Adrenal gland (tissue), 12 donors: ENCODE measurements around the gene CHRM5. TPM values are rescaled to one million over a fixed set of nuclear protein-coding genes. Genes with fewer than 3 reads are reported as not detected.

ENCODE experiments used
- DNase-seq, 7 donors: peaks; one replicate each; pipeline ENCODE4 v3.0.0-alpha.2; 2019 to 2020
- H3K27ac ChIP-seq, 5 donors: fragments of 200-600 bp; sonication (generic) in 4 of 5; 1 replicate in 3 of 5; 2 replicates in 2 of 5; pipeline versions ENCODE4 v1.5.1 to v1.8.0; 2016 to 2020; ENCODE audit warnings: mild to moderate bottlenecking in 1 of 5
- H3K27me3 ChIP-seq: fragments of 200-600 bp; 2 replicates; pipeline ENCODE4 v1.8.0; 2021
- H3K36me3 ChIP-seq, 2 donors: fragments of 200-600 bp; replicated peaks in 1 of 2; 1 replicate in 1 of 2; 2 replicates in 1 of 2; pipeline versions ENCODE4 v1.5.1 to v1.8.0; 2018 to 2022
- H3K4me1 ChIP-seq, 2 donors: fragments of 200-600 bp; replicated peaks in 1 of 2; 1 replicate in 1 of 2; 2 replicates in 1 of 2; pipeline versions ENCODE4 v1.5.1 to v1.8.0; 2018 to 2021
- H3K4me3 ChIP-seq, 4 donors: fragments of 200-600 bp; sonication (generic) in 3 of 4; one replicate each; pipeline ENCODE4 v1.5.1; 2016 to 2018
- H3K9me3 ChIP-seq, 3 donors: fragments of 200-600 bp; sonication (generic) in 1 of 3; replicated peaks in 1 of 3; 1 replicate in 2 of 3; 2 replicates in 1 of 3; pipeline versions ENCODE4 v1.5.1 to v1.8.0; 2016 to 2021
- CTCF ChIP-seq, 6 experiments: fragments of 450-650 bp in 4 of 6; fragments of 200-600 bp in 2 of 6; sonication (generic) in 1 of 6; IDR thresholded peaks; 1 replicate in 5 of 6; 2 replicates in 1 of 6; pipeline versions ENCODE4 v1.5.1 to v1.8.0; 2016 to 2021; ENCODE audit warnings: antibody characterized with exemption in 6 of 6, mild to moderate bottlenecking in 2 of 6, moderate library complexity in 1 of 6
- POLR2A ChIP-seq, 2 donors: fragments of 450-650 bp; IDR thresholded peaks; one replicate each; pipeline ENCODE4 v1.6.1; 2017; ENCODE audit warnings: antibody characterized with exemption in 2 of 2, mild to moderate bottlenecking in 2 of 2, moderate library complexity in 1 of 2
- WGBS, 4 donors: extraction: QIAGEN DNeasy Blood & Tissue Kit in 2 of 4; methylation state at CpG; one replicate each; pipeline versions ENCODE4 v1.1.5 to v1.1.7; 2013 to 2017; 5-methylcytosine and 5-hydroxymethylcytosine counted together
- intact Hi-C, 2 donors: fragments of 100-400 bp; cut with DNase I; formaldehyde crosslinking; loops; one replicate each; pipeline versions ENCODE4 v1.14.1 to v1.15.0; 2022 to 2023
- polyA plus RNA-seq, 3 donors: library from polyadenylated mRNA; stranded (reverse); fragments of 200-250 nt in 2 of 3; fragments of 350-450 nt in 1 of 3; fragmentation: Illumina TruSeq in 1 of 3; extraction: RNeasy Lipid Tissue Mini Kit (QIAGEN cat#74804) in 1 of 3; gene quantifications; one replicate each; pipeline ENCODE4 v1.2.3, GENCODE V29; 2013 to 2014
- total RNA-seq, 9 donors: library from RNA; depleted of rRNA in 4 of 9; stranded (reverse); fragments of >200 nt in 4 of 9; fragments of 120-200 nt in 1 of 9; fragmentation: NEBNext Ultra II Directional in 1 of 9; extraction: Animal tissue kit (Norgen Biotek cat#: 25700) in 1 of 9; gene quantifications; one replicate each; pipeline versions ENCODE4 v1.1.0 to v1.2.4, GENCODE V29; 2013 to 2023
- donor health status: healthy with polysubstance abuse.
- donor health status: Bipolar disorder and iron deficiency.
- donor health status: DM: yes; HTN: yes; CAD: no.
- donor health status: DM: no; HTN: no; CAD: no.
- donor health status: DM: no; HTN: no; CAD: no.
- donor health status: DM: yes; HTN: yes; CAD: no.

CHRM5 gene
- total and polyA plus RNA-seq, 12 donors, result under 0.01 to 0.15 TPM; not detected in 10

GRCh38 chr15:34011481-34011880, 43.2 kb downstream of the CHRM5 start:
- 77 to 82% (median 79%) methylated on average over 2 of the region's 2 CpGs for WGBS, 4 donors
- Histone ChIP-seq H3K27ac (no peak overlapping the region), H3K9me3 (no peaks in the 10 kb centered on the region), H3K27me3 (no peaks in the 10 kb centered on the region), H3K36me3 (no peaks in the 10 kb centered on the region), H3K4me1 (no peaks in the 10 kb centered on the region), H3K4me3 (no peak overlapping the region)
- TF ChIP-seq POLR2A (IDR thresholded peaks at IDR 0.05) (no peak), CTCF (IDR thresholded peaks at IDR 0.05) (no peak)
- DNase-seq, result no peak
- intact Hi-C loops, result no loop called here

- no peak for DNase-seq
- Histone ChIP-seq H3K27ac (no peak overlapping the region), H3K27me3 (no peaks in the 10 kb centered on the region), H3K9me3 (no peaks in the 10 kb centered on the region), H3K4me3 (no peak overlapping the region), H3K36me3 (no peaks in the 10 kb centered on the region), H3K4me1 (no peaks in the 10 kb centered on the region)
- no peak for TF ChIP-seq CTCF (IDR thresholded peaks at IDR 0.05)
- TF ChIP-seq POLR2A (IDR thresholded peaks at IDR 0.05), result no peak
- intact Hi-C loops, result no loop called here
- WGBS, 4 donors, result 87 to 92% (median 90%) methylated on average over 4 of the region's 4 CpGs
Observed at GRCh38 chr15:34012461-34013028, 44.2 kb downstream of the CHRM5 start.

DNA sequence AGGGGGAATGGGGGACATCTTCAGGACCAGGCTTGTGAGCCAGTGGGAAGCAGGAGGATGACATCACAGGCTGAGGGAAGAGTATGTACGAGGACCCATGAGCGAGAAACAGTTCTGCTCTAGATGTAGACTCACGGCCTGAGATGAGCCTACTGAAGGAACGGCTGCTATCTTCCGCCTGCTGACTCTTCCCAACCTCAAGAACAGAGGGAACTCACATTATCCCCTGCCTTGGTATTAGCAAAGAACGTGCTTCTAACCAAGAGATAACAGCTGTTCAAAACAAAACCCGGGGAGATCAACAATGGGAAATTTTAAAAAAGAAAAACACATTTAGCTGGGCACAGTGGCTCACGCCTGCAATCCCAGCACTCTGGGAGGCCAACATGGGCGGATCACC, 45.4 kb downstream of the CHRM5 start:
- Histone ChIP-seq H3K27me3 (no peaks in the 10 kb centered on the region), H3K27ac (no peak overlapping the region), H3K36me3 (no peaks in the 10 kb centered on the region), H3K9me3 (no peaks in the 10 kb centered on the region), H3K4me1 (no peaks in the 10 kb centered on the region), H3K4me3 (no peak overlapping the region)
- intact Hi-C loops, result no loop called here
- DNase-seq, result no peak
- TF ChIP-seq CTCF (IDR thresholded peaks at IDR 0.05), result no peak
- TF ChIP-seq POLR2A (IDR thresholded peaks at IDR 0.05), result no peak
- 84 to 97% (median 95%) methylated on average over 9 of the region's 9 CpGs for WGBS, 4 donors

GRCh38 chr15:34014556-34014955, 46.3 kb downstream of the CHRM5 start:
- TF ChIP-seq CTCF (IDR thresholded peaks at IDR 0.05) (no peak), POLR2A (IDR thresholded peaks at IDR 0.05) (no peak)
- Histone ChIP-seq H3K4me3 (no peak overlapping the region), H3K9me3 (no peaks in the 10 kb centered on the region), H3K4me1 (no peaks in the 10 kb centered on the region), H3K27me3 (no peaks in the 10 kb centered on the region), H3K27ac (no peak overlapping the region), H3K36me3 (no peaks in the 10 kb centered on the region)
- 81 to 100% (median 91%) methylated on average over 2 of the region's 2 CpGs for WGBS, 4 donors
- no peak for DNase-seq
- intact Hi-C loops, result no loop called here
